Stomach smooth muscle (tissue), 2 donors: ENCODE data around the gene PIGV.

Experiments
- H3K27ac ChIP-seq: one replicate; pipeline ENCODE4 v1.7.0; 2013; ENCODE audit warnings: mild to moderate bottlenecking, low read length, inconsistent platforms
- H3K27me3 ChIP-seq, 2 donors: one replicate each; pipeline ENCODE4 v1.7.0; 2013; ENCODE audit warnings: low read length in 2 of 2; ENCODE audit not compliant: insufficient read depth in 2 of 2, control insufficient read depth in 1 of 2
- H3K36me3 ChIP-seq, 2 donors: one replicate each; pipeline ENCODE4 v1.7.0; 2013; ENCODE audit warnings: low read length in 2 of 2; ENCODE audit not compliant: control insufficient read depth in 2 of 2, insufficient read depth in 2 of 2
- H3K4me1 ChIP-seq: one replicate; pipeline ENCODE4 v1.7.0; 2013; ENCODE audit warnings: low read length; ENCODE audit not compliant: control insufficient read depth, insufficient read depth
- H3K4me3 ChIP-seq, 2 donors: one replicate each; pipeline ENCODE4 v1.7.0; 2013; ENCODE audit warnings: low read length in 2 of 2
- H3K9ac ChIP-seq, 2 donors: one replicate each; pipeline ENCODE4 v1.7.0; 2013; ENCODE audit warnings: low read length in 2 of 2, mild to moderate bottlenecking in 1 of 2
- H3K9me3 ChIP-seq, 2 donors: one replicate each; pipeline ENCODE4 v1.7.0; 2013; ENCODE audit warnings: low read length in 2 of 2; ENCODE audit not compliant: control insufficient read depth in 2 of 2
- donor health status: healthy.
- donor health status: Pancreatic carcinoma.

PIGV gene

DNA sequence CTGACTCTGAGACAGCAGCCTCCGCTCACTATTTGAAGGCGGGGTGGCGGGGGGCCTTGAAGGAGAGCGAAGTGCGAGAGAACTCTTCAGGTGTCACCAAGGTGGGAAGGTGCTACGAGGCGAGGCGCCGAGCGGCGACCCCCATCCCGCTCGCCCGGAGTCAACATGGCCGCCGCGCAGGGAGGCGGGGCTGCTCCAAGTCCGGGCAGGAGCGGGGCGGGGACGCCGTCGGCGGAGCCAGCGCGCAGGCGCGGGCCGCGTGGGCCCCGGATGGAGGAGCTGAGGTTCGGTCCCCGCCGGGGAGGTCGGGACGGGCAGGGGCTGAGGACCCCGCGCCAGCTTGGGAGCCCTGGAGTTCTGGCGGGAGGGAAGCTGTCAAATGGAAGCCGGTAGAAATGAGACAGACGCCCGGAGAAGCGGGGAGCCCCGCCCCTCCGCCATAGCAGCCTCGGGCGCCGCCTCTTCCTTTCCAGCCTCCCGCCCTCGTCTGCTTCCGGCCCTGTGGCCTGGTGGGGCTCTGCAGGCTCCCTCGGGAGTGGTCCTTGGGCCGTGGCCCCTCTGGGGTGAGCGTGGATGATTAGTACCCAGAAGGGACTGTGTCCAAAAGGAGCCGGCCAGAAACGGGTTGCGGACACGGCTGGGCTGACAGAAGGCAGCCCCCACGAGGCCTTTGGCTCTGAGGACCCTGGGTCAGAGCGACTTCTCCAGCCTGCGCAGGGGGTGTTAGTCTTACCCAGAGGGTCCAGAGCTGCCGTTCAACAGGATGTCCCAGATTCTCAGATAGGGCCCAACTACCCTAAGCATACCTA, at the start of gene PIGV:
TSS of gene PIGV (plus strand) at position 245 of the 809 bp plus-strand sequence. CDS start 2,866 bp downstream, outside the sequence.
- Histone ChIP-seq H3K27me3 (no peaks in the 10 kb centered on the region), H3K27ac (peak within 1 kb of the TSS; percentile 100), H3K9ac (peak within 1 kb of the TSS; percentile 99), H3K36me3 (peaks cover 0 to 6% of the 10 kb centered on the region in 2 donors), H3K4me3 (peak within 1 kb of the TSS; percentile 94), H3K4me1 (peaks cover 39% of the 10 kb centered on the region), H3K9me3 (no peaks in the 10 kb centered on the region)

DNA sequence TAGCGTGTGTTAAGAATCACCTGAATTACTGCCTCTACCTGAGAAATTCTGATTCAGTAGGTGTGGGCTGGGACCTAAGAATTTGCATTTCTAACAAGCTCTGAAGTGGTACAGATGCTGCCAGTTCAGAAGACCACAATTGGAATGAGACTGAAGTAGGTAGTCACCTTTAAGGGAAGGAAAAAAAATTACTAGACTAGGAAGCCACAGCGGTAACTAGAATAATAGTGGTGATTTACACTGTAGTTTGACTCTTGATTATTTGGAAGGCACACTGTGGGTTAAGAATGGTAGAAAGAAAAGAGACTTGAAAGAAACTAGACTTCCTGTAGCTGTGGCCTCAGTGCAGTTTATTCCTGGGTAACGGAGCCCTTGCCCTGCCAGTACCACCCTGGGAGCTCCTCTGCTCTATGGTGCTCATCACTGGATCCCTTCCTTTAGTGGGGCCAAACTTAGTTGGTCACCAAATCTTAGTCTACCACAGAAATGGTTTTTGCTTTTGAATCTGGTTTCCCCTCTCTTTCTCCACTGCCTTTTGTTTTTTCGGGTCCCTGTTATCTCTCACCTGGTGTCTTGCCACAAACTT, 48.3 kb upstream of the PIGV start:
- Histone ChIP-seq H3K27ac (no peak overlapping the region), H3K9ac (peak overlapping the region in 1 of 2 donors; percentile 9), H3K4me1 (peaks cover 10% of the 10 kb centered on the region), H3K4me3 (no peak overlapping the region), H3K27me3 (no peaks in the 10 kb centered on the region), H3K9me3 (no peaks in the 10 kb centered on the region), H3K36me3 (peaks cover 18 to 22% of the 10 kb centered on the region in 2 donors)

DNA sequence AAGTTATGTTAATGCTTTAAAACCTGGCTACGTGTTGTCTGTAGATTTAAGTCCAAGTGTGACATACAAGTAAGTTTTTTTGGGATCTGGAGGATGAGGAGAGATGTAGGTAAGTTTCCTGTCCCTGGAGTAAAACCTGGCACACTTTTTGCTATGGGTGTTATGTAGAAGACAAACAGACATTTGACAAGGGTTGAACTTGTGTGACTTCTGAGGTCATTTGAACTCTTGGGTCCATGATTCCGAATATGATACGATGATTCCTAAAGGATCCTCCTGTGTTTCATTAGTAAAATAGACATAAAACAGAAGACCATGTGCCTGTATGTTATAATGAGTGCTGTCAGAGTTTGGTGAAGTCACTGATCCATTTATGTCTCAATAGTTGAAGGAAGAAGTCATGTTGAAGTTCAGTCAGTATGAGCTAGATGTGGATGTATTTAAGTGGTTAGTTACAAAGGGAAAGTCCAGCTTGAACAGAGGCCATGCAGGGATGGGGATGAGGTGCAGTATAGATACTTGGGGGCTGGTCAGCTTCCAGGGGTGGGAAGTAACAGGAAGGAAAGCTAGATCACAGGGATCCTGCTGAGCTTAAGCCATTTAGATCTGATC, 47.6 kb upstream of the PIGV start:
- peaks cover 14% of the 10 kb centered on the region for H3K4me1 ChIP-seq
- H3K9me3 ChIP-seq, result no peaks in the 10 kb centered on the region
- H3K36me3 ChIP-seq, result peaks cover 15 to 25% of the 10 kb centered on the region in 2 donors
- H3K27ac ChIP-seq, result no peak overlapping the region
- no peaks in the 10 kb centered on the region for H3K27me3 ChIP-seq
- H3K9ac ChIP-seq, result no peak overlapping the region
- no peak overlapping the region for H3K4me3 ChIP-seq

DNA sequence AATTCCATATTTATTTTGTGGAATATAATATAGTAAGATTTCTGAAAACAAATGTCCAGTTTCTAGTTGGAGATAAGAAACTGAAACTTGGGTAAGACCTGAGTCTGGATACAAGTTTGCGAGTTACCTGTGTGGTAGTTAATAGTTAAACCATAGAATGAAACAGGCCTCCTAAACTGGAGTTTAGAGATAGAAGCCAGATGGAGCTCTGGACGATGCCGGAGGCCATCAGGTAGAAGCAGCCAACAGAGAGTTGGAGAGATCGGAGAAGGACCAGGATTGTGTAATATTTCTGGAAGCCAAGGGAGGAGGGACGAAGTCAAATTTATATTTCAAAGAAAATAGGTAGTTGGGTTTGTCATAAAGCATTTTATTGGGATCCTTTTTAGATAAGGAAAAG, 46.8 kb upstream of the PIGV start:
- H3K27me3 ChIP-seq, result no peaks in the 10 kb centered on the region
- H3K9ac ChIP-seq, result no peak overlapping the region
- H3K27ac ChIP-seq, result no peak overlapping the region
- peaks cover 16 to 23% of the 10 kb centered on the region in 2 donors for H3K36me3 ChIP-seq
- no peaks in the 10 kb centered on the region for H3K9me3 ChIP-seq
- no peak overlapping the region for H3K4me3 ChIP-seq
- peaks cover 14% of the 10 kb centered on the region for H3K4me1 ChIP-seq

DNA sequence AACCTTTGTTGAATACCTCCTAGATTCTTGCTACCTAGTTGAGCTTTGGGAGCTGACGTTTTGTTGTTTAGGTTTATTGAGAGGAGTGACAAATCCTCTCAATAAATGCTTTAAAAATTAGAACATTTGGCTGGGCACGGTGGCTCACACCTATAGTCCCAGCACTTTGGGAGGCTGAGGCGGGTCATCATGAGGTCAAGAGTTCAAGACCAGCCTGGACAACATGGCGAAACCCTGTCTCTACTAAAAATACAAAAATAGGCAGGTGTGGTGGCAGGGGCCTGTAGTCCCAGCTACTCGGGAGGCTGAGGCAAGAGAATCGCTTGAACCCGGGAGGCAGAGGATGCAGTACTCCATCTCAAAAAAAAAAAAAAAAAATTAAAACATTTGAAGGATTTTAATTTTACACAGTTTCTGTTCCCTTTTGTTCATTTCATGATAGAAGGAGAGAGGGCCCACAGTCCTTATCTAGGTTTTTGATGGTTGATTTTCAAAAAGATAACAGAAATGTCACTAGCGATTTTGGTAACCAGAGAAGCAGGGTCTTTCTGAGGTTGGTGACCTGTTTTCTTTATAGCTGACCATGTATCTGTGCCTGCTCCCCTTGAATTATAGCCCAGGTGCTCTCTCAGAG, 44.2 kb upstream of the PIGV start:
- H3K9me3 ChIP-seq, result no peaks in the 10 kb centered on the region
- no peak overlapping the region for H3K4me3 ChIP-seq
- no peak overlapping the region for H3K9ac ChIP-seq
- peaks cover 13 to 23% of the 10 kb centered on the region in 2 donors for H3K36me3 ChIP-seq
- H3K4me1 ChIP-seq, result peaks cover 14% of the 10 kb centered on the region
- no peaks in the 10 kb centered on the region for H3K27me3 ChIP-seq
- H3K27ac ChIP-seq, result no peak overlapping the region

DNA sequence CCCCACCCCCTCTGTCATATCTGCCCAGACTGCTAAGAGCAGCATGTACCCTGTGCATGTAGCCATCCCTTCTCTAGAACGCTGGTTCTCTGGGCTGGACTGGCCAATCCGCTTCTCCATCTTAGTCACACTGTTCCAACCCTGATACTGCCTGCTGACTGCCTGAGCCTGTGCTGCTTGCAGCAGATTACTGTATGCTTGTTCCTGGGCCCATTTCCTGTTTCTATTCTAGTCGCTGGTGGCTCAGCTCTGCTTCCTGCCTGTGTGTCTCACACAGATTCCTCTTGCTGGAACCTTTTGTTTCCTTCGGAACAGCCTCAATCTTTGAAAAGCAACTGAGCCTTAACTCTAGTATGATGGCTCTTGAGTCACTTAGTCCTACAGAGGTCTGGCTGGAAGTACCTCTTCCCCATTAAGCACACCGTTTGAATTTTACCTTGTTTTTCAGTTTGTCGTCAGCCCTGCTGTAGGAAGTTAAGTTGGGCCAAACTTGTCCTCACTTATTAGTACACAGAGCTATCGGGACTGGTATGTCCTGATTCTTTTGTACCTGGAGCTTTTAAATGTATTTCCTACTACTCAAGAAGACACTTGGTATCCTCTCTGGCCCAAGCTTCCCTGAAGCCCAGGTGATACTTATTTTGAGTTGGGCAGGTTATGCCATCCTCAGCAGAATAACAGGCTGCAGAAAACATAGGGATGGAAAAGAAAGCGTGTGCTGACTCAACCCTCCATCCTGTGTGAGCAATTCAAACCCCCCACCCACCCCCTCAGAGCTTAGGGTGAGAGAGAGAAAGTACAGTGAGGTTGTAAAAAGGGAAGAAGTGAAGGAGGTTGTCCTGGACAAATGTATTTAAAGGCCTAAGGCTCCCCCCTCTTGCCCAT, 43.4 kb upstream of the PIGV start:
- Histone ChIP-seq H3K9me3 (no peaks in the 10 kb centered on the region), H3K27me3 (no peaks in the 10 kb centered on the region), H3K4me3 (no peak overlapping the region), H3K36me3 (peaks cover 14 to 19% of the 10 kb centered on the region in 2 donors), H3K27ac (no peak overlapping the region), H3K9ac (no peak overlapping the region), H3K4me1 (peaks cover 14% of the 10 kb centered on the region)

DNA sequence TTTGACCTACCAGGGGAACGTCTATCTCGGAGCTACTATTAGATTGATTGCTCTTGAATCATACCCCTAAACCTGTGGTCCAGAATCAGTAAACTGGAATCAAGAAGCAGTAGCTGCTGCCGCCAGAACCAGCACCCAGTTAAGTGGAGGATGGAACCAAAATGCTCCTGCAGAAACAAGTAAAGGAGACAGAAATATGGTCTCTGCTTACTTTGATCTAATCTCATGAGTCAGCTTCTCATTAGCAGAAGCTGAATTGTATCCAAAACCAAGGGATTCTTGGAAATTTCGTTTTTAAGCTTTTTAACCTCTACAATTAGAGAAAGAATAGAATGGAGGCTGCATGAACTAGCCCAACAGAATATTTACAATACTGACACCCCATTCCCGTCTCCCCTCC, 42.6 kb upstream of the PIGV start:
- H3K27ac ChIP-seq, result no peak overlapping the region
- no peak overlapping the region for H3K9ac ChIP-seq
- peaks cover 17% of the 10 kb centered on the region for H3K4me1 ChIP-seq
- H3K4me3 ChIP-seq, result no peak overlapping the region
- H3K27me3 ChIP-seq, result no peaks in the 10 kb centered on the region
- H3K9me3 ChIP-seq, result no peaks in the 10 kb centered on the region
- H3K36me3 ChIP-seq, result peaks cover 17% of the 10 kb centered on the region in 2 donors

DNA sequence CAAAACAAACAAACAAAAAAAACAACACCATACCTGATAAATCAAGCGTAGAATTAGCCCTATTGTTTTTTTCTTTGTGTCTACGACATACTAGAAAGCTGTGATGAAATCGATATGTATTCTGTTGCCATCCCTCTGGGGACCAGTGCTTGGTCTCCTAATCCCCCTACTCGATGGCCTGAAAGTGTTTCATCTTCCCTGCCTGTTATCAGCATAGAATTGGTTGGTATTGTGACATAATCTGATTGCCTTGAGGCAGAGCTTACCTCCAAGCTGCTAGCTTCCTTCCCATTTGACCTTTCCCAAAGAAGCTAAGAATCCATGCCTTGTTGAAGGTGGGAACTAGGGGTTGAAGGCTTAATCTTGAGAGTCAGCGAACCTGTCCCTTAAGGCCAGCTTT, 40.7 kb upstream of the PIGV start:
- H3K4me3 ChIP-seq, result no peak overlapping the region
- peaks cover 14% of the 10 kb centered on the region for H3K4me1 ChIP-seq
- H3K36me3 ChIP-seq, result peaks cover 11 to 18% of the 10 kb centered on the region in 2 donors
- H3K27ac ChIP-seq, result no peak overlapping the region
- H3K9ac ChIP-seq, result no peak overlapping the region
- no peaks in the 10 kb centered on the region for H3K9me3 ChIP-seq
- H3K27me3 ChIP-seq, result no peaks in the 10 kb centered on the region

DNA sequence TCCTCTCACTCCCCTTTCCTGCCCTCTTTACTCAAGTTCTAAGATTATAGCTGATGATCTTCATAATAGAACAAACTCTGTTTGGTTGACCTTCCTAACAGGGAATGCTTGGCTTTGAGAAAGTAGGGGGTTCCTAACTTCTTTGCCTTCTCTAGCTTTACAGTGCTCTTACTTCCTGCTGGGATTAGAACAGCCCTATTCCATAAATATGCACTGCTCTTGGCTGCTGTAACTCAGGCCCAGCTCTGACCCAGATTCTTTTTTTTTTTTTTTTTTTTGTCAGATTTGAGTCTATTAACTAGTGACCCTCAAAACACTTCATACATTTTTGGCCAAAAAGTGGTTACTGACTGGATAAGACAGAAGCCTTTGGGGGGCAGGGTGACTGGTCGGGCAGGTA, 39.4 kb upstream of the PIGV start:
- Histone ChIP-seq H3K4me1 (peaks cover 18% of the 10 kb centered on the region), H3K27me3 (no peaks in the 10 kb centered on the region), H3K36me3 (peaks cover 8 to 18% of the 10 kb centered on the region in 2 donors), H3K9ac (no peak overlapping the region), H3K4me3 (no peak overlapping the region), H3K9me3 (no peaks in the 10 kb centered on the region), H3K27ac (no peak overlapping the region)

DNA sequence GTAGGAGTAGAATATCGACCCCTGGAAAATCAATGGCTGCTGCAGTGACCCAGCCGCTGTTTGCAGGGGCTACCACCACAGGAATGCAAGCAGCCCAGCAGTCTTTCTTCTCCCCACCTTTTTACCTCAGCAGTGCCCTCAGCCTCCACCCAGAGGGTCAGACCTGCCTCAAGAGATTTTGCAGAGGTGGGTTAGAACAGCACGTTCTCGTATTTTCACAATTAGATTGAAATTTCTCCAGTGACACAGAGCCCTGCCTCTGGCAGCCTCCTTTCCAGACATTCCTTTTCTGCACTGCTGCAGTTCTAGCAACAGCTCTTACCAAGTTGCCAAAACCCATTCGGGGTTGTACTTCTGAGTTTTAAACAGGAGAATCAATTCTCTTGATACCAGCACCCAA, 38.3 kb upstream of the PIGV start:
- Histone ChIP-seq H3K4me3 (no peak overlapping the region), H3K36me3 (peaks cover 8 to 15% of the 10 kb centered on the region in 2 donors), H3K27me3 (no peaks in the 10 kb centered on the region), H3K4me1 (peaks cover 13% of the 10 kb centered on the region), H3K9ac (no peak overlapping the region), H3K9me3 (no peaks in the 10 kb centered on the region), H3K27ac (no peak overlapping the region)
